Activated CD4-positive, alpha-beta memory T cell treated with anti-CD3 and anti-CD28 coated beads, Interleukin-2, amount 10 ng/mL, durations not matched to agents 7 days and 5 days (primary cell): ENCODE results near the gene ST3GAL4. TPM values are rescaled to one million over a fixed set of nuclear protein-coding genes. Genes with fewer than 3 reads are reported as not detected.

Source experiments
- CTCF ChIA-PET: fragments of 350-600 bp; sonication (Branson Sonifier 250); formaldehyde crosslinking; loops from one replicate; lab custom pipeline; 2021; ENCODE audit warnings: antibody characterized with exemption, inconsistent platforms; lab: Charles Lee
- POLR2A ChIA-PET: fragments of 350-600 bp; sonication (Branson Sonifier 250); formaldehyde crosslinking; loops from one replicate; lab custom pipeline; 2021; ENCODE audit warnings: antibody characterized with exemption; lab: Charles Lee
- DNase-seq: peaks from one replicate; pipeline ENCODE4 v3.0.0-alpha.2; 2020
- H3K27ac Mint-ChIP-seq: one replicate; pipeline ENCODE4 v1.8.0; 2021; ENCODE audit warnings: mild to moderate bottlenecking, mixed read lengths
- H3K27me3 Mint-ChIP-seq: one replicate; pipeline ENCODE4 v1.8.0; 2021; ENCODE audit warnings: mixed read lengths
- H3K36me3 Mint-ChIP-seq: one replicate; pipeline ENCODE4 v1.8.0; 2021; ENCODE audit warnings: low read depth, mixed read lengths
- H3K4me1 Mint-ChIP-seq: one replicate; pipeline ENCODE4 v1.8.0; 2021; ENCODE audit warnings: mixed read lengths
- H3K4me3 Mint-ChIP-seq: one replicate; pipeline ENCODE4 v1.8.0; 2021; ENCODE audit warnings: mild to moderate bottlenecking, mixed read lengths
- H3K9me3 Mint-ChIP-seq: one replicate; pipeline ENCODE4 v1.8.0; 2021; ENCODE audit warnings: mixed read lengths
- total RNA-seq, 2 experiments: library from RNA; stranded (reverse); gene quantifications; one replicate each; pipeline ENCODE4 v1.2.3, GENCODE V29; 2021

ST3GAL4 gene
- total RNA-seq, 2 experiments from 2014 or later, result 7.4 to 8.5 TPM

GRCh38 chr11:126450806-126451205, 95.3 kb downstream of the ST3GAL4 start:
- no peak overlapping the region for H3K27ac Mint-ChIP-seq
- peaks cover 22% of the 10 kb centered on the region for H3K9me3 Mint-ChIP-seq
- H3K4me3 Mint-ChIP-seq, result no peak overlapping the region
- ChIA-PET CTCF (no interaction called here), POLR2A (no interaction called here)
- H3K36me3 Mint-ChIP-seq, result peaks cover 6% of the 10 kb centered on the region
- DNase-seq, result no peak
- no peaks in the 10 kb centered on the region for H3K27me3 Mint-ChIP-seq
- H3K4me1 Mint-ChIP-seq, result no peaks in the 10 kb centered on the region

DNA sequence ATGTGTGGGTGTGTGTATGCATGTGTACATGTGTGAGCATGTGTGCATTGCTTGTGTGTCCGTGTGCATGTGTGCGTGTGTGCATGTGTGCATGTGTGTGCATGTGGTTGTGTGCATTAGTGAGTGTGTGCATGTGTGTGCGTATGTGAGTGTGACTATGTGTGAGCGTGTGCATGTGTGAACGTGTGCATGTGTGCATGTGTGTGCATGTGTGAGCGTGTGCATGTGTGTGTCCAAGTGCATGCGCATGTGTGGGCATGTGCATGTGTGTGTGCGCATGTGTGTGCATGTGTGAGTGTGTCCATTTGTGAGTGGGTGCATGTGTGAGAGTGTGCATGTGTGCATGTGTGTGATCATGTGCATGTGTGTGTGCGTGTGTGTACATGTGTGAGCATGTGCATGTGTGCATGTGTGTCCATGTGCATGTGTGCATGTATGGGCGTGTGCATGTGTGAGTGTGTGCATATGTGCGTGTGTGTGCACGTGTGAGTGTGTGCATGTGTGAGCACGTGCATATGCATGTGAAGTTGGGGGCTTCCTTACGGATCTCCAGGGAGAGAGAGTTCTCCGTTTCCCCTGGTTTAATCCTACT, 95.8 kb downstream of the ST3GAL4 start:
- no peaks in the 10 kb centered on the region for H3K4me1 Mint-ChIP-seq
- ChIA-PET CTCF (interaction anchor here (1.0 kb wide), 1 partner anchor 29 kb away, joined by 3 read pairs; no protein-coding TSS in a partner anchor), POLR2A (no interaction called here)
- no peaks in the 10 kb centered on the region for H3K27me3 Mint-ChIP-seq
- H3K36me3 Mint-ChIP-seq, result peaks cover 6% of the 10 kb centered on the region
- H3K4me3 Mint-ChIP-seq, result no peak overlapping the region
- DNase-seq, result no peak
- H3K9me3 Mint-ChIP-seq, result peaks cover 22% of the 10 kb centered on the region
- H3K27ac Mint-ChIP-seq, result no peak overlapping the region

DNA sequence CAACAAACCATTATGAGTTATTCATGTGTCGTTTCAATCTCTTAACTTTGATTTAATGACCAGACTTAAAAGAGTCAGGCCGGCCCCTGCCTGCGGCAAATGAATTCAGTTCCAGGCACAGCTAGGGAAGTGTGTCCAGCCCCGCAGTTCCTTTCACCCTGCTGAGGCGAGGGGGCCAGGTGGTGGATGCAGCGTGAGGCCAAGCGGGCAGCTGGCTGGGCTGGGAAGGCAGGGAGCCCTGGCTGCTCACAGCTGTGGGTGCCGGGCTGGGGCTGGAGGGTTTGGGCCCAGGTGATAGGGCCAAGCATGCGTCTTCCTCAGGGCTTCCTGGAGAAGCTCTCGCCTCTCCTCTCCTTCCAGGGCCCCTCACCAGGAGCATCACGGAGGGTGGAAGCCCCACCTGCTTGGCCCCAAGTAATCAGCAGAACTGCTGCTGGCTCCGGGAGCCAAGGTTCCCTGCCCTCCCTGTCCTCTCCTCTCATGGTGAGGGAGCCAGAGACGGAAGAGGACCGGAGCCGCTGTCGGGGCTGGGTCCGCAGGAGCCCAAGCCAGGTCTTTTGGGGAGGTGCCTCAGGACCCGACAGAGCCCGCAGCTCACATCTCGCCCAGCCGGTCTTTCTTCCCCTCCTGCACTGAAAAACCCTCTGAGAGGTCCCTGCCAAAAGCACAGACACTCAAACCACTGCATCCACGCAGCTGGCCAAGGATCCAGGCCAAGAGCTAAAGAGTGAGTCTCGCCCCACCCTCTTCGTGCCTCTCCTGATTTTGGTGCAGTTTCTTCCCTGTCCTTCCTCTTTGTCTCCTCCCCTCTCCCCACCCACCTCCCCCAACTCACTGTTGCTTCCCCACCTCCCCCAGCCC, 97.0 kb downstream of the ST3GAL4 start:
- Mint-ChIP-seq H3K4me3 (no peak overlapping the region), H3K9me3 (peaks cover 22% of the 10 kb centered on the region)
- POLR2A ChIA-PET, result no interaction called here

DNA sequence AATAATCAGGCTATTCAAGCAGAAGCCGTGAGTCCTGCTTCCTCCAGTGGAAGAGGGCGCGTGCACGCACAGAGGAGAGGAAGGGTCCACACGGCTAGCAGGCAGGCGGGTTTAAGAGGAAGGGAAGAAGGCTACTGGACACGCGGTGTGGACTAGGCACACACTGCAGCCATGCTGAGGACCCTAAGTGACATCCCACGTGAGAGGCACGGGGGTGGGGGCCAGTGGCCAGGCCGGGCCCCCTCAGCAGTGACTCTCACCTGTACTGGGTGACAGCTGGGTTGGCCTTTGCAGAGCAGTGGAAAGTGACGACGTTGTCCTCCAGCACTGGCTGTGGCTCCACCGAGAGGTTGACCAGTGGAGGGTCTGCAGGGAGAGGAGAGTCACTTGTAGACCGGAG, 100.6 kb downstream of the ST3GAL4 start:
- DNase-seq, result no peak
- Mint-ChIP-seq H3K9me3 (peaks cover 7% of the 10 kb centered on the region), H3K36me3 (no peaks in the 10 kb centered on the region), H3K27me3 (peaks cover 3% of the 10 kb centered on the region), H3K27ac (no peak overlapping the region), H3K4me3 (no peak overlapping the region), H3K4me1 (no peaks in the 10 kb centered on the region)
- POLR2A ChIA-PET, result no interaction called here
- CTCF ChIA-PET, result no interaction called here

More for the DNA sequence above, 97.0 kb downstream of the ST3GAL4 start:
- no peak overlapping the region for H3K27ac Mint-ChIP-seq
- no peak for DNase-seq
- H3K36me3 Mint-ChIP-seq, result peaks cover 6% of the 10 kb centered on the region
- CTCF ChIA-PET, result interaction anchor here (0.6 to 1.0 kb wide), 2 partner anchors 28 to 91 kb away, joined by 3 to 4 read pairs; no protein-coding TSS in a partner anchor
- no peaks in the 10 kb centered on the region for H3K27me3 Mint-ChIP-seq
- H3K4me1 Mint-ChIP-seq, result no peaks in the 10 kb centered on the region

DNA sequence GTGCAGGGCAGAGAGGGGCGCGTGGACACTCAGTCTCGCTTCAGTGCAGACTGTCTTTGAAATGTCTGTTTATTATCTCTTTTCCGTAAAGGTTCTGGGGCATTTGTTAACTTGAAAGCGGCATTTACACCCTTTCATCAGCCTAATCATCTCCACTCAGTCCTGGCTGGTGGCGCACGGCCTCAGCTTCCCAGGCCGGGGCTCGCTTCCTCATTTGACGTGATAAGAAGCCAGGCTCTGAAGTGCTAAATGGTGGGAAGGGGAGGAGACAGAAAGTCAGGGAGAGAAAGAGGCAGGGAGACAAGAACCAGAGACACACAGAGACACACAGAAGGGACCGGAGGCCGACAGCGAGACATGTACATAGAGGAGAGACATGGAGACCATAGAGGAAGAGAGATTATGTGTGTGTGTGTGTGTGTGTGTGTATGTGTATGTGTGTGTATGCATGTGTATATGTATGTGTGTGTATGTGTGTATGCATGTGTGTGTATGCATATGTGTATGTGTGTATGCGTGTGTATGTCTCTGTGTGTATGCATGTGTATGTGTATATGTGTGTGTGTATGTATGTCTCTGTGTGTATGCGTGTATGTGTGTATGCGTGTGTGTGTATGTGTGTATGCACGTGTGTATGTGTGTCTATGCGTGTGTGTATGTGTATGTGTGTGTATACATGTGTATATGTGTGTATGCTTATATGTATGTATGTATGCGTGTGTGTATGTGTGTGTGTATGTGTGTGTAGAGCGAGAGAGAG, 101.5 kb downstream of the ST3GAL4 start:
- H3K4me1 Mint-ChIP-seq, result no peaks in the 10 kb centered on the region
- ChIA-PET CTCF (no interaction called here), POLR2A (no interaction called here)
- peaks cover 3% of the 10 kb centered on the region for H3K27me3 Mint-ChIP-seq
- H3K36me3 Mint-ChIP-seq, result no peaks in the 10 kb centered on the region
- peaks cover under 1% of the 10 kb centered on the region for H3K9me3 Mint-ChIP-seq
- no peak for DNase-seq
- no peak overlapping the region for H3K27ac Mint-ChIP-seq
- H3K4me3 Mint-ChIP-seq, result no peak overlapping the region

DNA sequence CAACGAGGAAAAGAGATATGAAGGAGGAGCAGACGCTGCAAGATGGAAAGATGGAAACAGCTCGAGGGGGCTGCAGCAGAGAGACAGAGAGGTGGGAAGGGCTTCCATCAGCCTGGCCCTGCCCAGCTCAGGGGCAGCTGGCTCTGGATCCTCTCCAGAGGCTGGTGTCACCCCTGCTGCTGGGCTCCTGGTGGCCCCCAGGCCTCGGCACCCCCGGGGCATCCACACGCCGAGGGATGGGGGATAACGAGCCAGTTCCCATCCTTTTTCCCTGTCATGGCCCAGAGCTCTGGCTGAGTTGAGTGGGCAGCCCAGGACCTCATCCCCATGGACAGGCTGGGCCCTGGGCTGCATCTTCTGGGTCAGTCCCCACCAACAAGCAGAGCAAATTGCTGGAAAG, 102.3 kb downstream of the ST3GAL4 start:
- no peaks in the 10 kb centered on the region for H3K36me3 Mint-ChIP-seq
- no peak overlapping the region for H3K27ac Mint-ChIP-seq
- no peak for DNase-seq
- H3K27me3 Mint-ChIP-seq, result peaks cover 3% of the 10 kb centered on the region
- ChIA-PET CTCF (no interaction called here), POLR2A (no interaction called here)
- H3K9me3 Mint-ChIP-seq, result no peaks in the 10 kb centered on the region
- H3K4me3 Mint-ChIP-seq, result no peak overlapping the region
- H3K4me1 Mint-ChIP-seq, result no peaks in the 10 kb centered on the region

GRCh38 chr11:126459691-126460281, 104.3 kb downstream of the ST3GAL4 start:
- H3K27me3 Mint-ChIP-seq, result peaks cover 8% of the 10 kb centered on the region
- peaks cover 5% of the 10 kb centered on the region for H3K4me1 Mint-ChIP-seq
- no peak overlapping the region for H3K27ac Mint-ChIP-seq
- no peak for DNase-seq
- ChIA-PET CTCF (no interaction called here), POLR2A (no interaction called here)
- H3K9me3 Mint-ChIP-seq, result no peaks in the 10 kb centered on the region
- no peak overlapping the region for H3K4me3 Mint-ChIP-seq
- H3K36me3 Mint-ChIP-seq, result no peaks in the 10 kb centered on the region

GRCh38 chr11:126460417-126461095, 105.1 kb downstream of the ST3GAL4 start:
- CTCF ChIA-PET, result no interaction called here
- H3K27me3 Mint-ChIP-seq, result peaks cover 8% of the 10 kb centered on the region
- H3K4me3 Mint-ChIP-seq, result no peak overlapping the region
- DNase-seq, result no peak
- POLR2A ChIA-PET, result no interaction called here
- H3K9me3 Mint-ChIP-seq, result no peaks in the 10 kb centered on the region
- peaks cover 13% of the 10 kb centered on the region for H3K4me1 Mint-ChIP-seq
- no peaks in the 10 kb centered on the region for H3K36me3 Mint-ChIP-seq
- H3K27ac Mint-ChIP-seq, result no peak overlapping the region

DNA sequence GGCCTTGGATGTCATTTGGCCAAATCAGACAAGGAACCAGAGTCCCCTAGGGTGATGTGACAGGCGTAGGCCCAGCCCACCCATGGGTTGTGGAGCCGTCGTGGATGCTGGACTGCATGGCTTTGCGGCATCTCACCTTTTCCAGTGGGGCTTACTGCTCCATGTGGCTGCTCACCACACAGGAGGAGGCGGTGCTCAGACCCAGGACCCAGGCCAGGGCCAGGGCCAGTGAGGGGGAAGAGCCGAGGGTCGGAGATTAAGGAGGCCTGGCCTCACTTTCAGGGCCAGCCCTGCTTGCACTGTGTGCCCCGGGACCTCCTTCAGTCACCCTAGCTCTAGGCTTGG, 105.6 kb downstream of the ST3GAL4 start:
- no peak overlapping the region for H3K27ac Mint-ChIP-seq
- no peaks in the 10 kb centered on the region for H3K36me3 Mint-ChIP-seq
- no peak for DNase-seq
- no peaks in the 10 kb centered on the region for H3K9me3 Mint-ChIP-seq
- POLR2A ChIA-PET, result no interaction called here
- peaks cover 18% of the 10 kb centered on the region for H3K4me1 Mint-ChIP-seq
- CTCF ChIA-PET, result no interaction called here
- H3K27me3 Mint-ChIP-seq, result peaks cover 8% of the 10 kb centered on the region
- no peak overlapping the region for H3K4me3 Mint-ChIP-seq

GRCh38 chr11:126461996-126462395, 106.5 kb downstream of the ST3GAL4 start:
- Mint-ChIP-seq H3K9me3 (no peaks in the 10 kb centered on the region), H3K4me1 (peaks cover 24% of the 10 kb centered on the region), H3K27me3 (peaks cover 8% of the 10 kb centered on the region), H3K36me3 (no peaks in the 10 kb centered on the region), H3K27ac (no peak overlapping the region), H3K4me3 (no peak overlapping the region)
- DNase-seq, result no peak
- ChIA-PET POLR2A (no interaction called here), CTCF (interaction anchor here (1.3 kb wide), 1 partner anchor 18 kb away, joined by 5 read pairs; no protein-coding TSS in a partner anchor)

DNA sequence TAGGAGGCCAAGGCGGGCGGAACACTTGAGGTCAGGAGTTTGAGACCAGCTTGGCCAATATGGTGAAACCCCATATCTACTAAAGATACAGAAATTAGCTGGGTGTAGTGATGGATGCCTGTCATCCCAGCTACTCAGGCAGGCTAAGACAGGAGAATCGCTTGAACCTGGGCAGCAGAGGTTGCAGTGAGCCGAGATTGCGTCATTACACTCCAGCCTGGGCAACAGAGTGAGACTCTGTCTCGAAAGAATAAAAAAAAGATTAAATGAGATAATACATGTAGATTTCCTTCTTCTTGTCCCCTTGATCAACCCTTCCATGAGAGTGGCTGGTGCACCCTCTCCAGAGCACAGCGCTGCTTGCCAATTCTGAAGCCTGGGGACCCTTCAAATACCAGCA, 106.9 kb downstream of the ST3GAL4 start:
- ChIA-PET CTCF (interaction anchor here (1.3 kb wide), 1 partner anchor 18 kb away, joined by 5 read pairs; no protein-coding TSS in a partner anchor), POLR2A (no interaction called here)
- Mint-ChIP-seq H3K4me1 (peaks cover 24% of the 10 kb centered on the region), H3K36me3 (no peaks in the 10 kb centered on the region), H3K4me3 (no peak overlapping the region), H3K9me3 (no peaks in the 10 kb centered on the region), H3K27ac (no peak overlapping the region), H3K27me3 (peaks cover 8% of the 10 kb centered on the region)
- no peak for DNase-seq
